Endothelial cell (in vitro differentiated cells): Measurements from ENCODE around the gene UBXN1. TPM values are rescaled to one million over a fixed set of nuclear protein-coding genes. Genes with fewer than 3 reads are reported as not detected.

Experiments used
- DNase-seq: peaks from one replicate; pipeline ENCODE4 v3.0.0; 2021; ENCODE audit warnings: low spot score
- H3K27ac Mint-ChIP-seq: one replicate; pipeline ENCODE4 v1.8.0; 2021; ENCODE audit warnings: mixed read lengths, inconsistent platforms; ENCODE audit not compliant: unreplicated experiment
- H3K27me3 Mint-ChIP-seq: one replicate; pipeline ENCODE4 v1.8.0; 2021; ENCODE audit warnings: mild to moderate bottlenecking, moderate library complexity, mixed read lengths, inconsistent platforms; ENCODE audit not compliant: unreplicated experiment
- H3K36me3 Mint-ChIP-seq: one replicate; pipeline ENCODE4 v1.8.0; 2021; ENCODE audit warnings: mild to moderate bottlenecking, low read depth, mixed read lengths, inconsistent platforms; ENCODE audit not compliant: unreplicated experiment
- H3K4me1 Mint-ChIP-seq: one replicate; pipeline ENCODE4 v1.8.0; 2021; ENCODE audit warnings: mild to moderate bottlenecking, mixed read lengths, inconsistent platforms; ENCODE audit not compliant: unreplicated experiment
- H3K4me3 Mint-ChIP-seq: one replicate; pipeline ENCODE4 v1.8.0; 2021; ENCODE audit warnings: mild to moderate bottlenecking, mixed read lengths, inconsistent platforms; ENCODE audit not compliant: unreplicated experiment
- H3K9me3 Mint-ChIP-seq: one replicate; pipeline ENCODE4 v1.8.0; 2021; ENCODE audit warnings: mixed read lengths, inconsistent platforms; ENCODE audit not compliant: unreplicated experiment
- CTCF ChIP-seq: fragments of 200-600 bp; sonication (generic); IDR thresholded peaks from one replicate; pipeline ENCODE4 v1.5.0; 2021; ENCODE audit warnings: antibody characterized with exemption; ENCODE audit not compliant: unreplicated experiment
- total RNA-seq: library from RNA; stranded (reverse); fragmentation: NEBNext Ultra II Directional; extraction: Animal tissue kit (Norgen Biotek cat#: 25700); gene quantifications from one replicate; pipeline ENCODE4 v1.2.1, GENCODE V29; 2021; ENCODE audit not compliant: unreplicated experiment

UBXN1 gene
- total RNA-seq, 1 donor from 2014 or later, result 137 TPM

GRCh38 chr11:62708793-62709192, 29.9 kb upstream of the UBXN1 start:
- Mint-ChIP-seq H3K36me3 (peaks cover 25% of the 10 kb centered on the region), H3K27ac (peak overlapping the region; percentile 97), H3K4me1 (peaks cover 28% of the 10 kb centered on the region), H3K27me3 (peaks cover 9% of the 10 kb centered on the region), H3K4me3 (peak overlapping the region; percentile 92), H3K9me3 (no peaks in the 10 kb centered on the region)
- DNase-seq, result no peak
- TF ChIP-seq CTCF, result no peak

GRCh38 chr11:62708392-62708791, 29.5 kb upstream of the UBXN1 start:
- peak overlapping the region; percentile 97 for H3K27ac Mint-ChIP-seq

GRCh38 chr11:62707277-62707861, 28.5 kb upstream of the UBXN1 start, which contains the start of the genes BSCL2 and GNG3:
BSCL2 (minus strand) TSS chr11:62707424; CDS start chr11:62707195, 229 bp downstream.
GNG3 (plus strand) TSS chr11:62707676; CDS start chr11:62708296, 620 bp downstream.
- H3K4me3 Mint-ChIP-seq, result peak within 1 kb of the TSS; percentile 92
- peak; percentile 75 for DNase-seq
- H3K36me3 Mint-ChIP-seq, result peaks cover 17% of the 10 kb centered on the region
- peak within 1 kb of the TSS; percentile 89 for H3K27ac Mint-ChIP-seq
- H3K9me3 Mint-ChIP-seq, result no peaks in the 10 kb centered on the region
- H3K4me1 Mint-ChIP-seq, result peaks cover 28% of the 10 kb centered on the region
- peaks cover 9% of the 10 kb centered on the region for H3K27me3 Mint-ChIP-seq
- no peak for TF ChIP-seq CTCF

More at GRCh38 chr11:62708392-62708791, 29.5 kb upstream of the UBXN1 start:
- Mint-ChIP-seq H3K9me3 (no peaks in the 10 kb centered on the region), H3K4me3 (peak overlapping the region; percentile 92), H3K27me3 (peaks cover 9% of the 10 kb centered on the region), H3K36me3 (peaks cover 23% of the 10 kb centered on the region), H3K4me1 (peaks cover 28% of the 10 kb centered on the region)
- peak; percentile 8 for DNase-seq
- no peak for TF ChIP-seq CTCF

GRCh38 chr11:62706850-62707247, 28.0 kb upstream of the UBXN1 start:
- Mint-ChIP-seq H3K27ac (peak overlapping the region; percentile 89), H3K36me3 (peaks cover 17% of the 10 kb centered on the region), H3K27me3 (peaks cover 9% of the 10 kb centered on the region), H3K9me3 (no peaks in the 10 kb centered on the region), H3K4me3 (peak overlapping the region; percentile 92), H3K4me1 (peaks cover 28% of the 10 kb centered on the region)
- no peak for TF ChIP-seq CTCF
- DNase-seq, result no peak
